ENCODE results near the gene CHST8.

CHST8 gene

DNA sequence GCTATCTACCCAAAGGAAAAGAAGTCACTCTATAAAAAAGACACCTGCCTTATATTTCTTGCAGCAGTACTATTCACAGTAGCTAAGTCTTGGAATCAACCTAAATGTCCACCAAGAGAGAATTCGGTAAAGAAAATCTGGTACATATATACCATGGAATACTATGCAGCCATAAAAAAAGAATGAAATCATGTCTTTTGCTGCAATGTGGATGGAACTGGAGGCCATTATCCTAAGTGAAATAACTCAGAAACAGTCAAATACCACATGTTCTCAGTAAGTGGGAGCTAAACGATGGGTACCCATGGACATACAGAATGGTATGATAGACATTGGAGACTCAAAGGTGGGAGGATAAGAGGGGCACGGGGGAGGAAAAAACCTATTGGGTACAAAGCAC, 92.4 kb downstream of the CHST8 start:
- TF ChIP-seq TCF12 (IDR thresholded peaks at IDR 0.05; ENCODE audit: low read depth) (no peak), ZBTB7A (IDR thresholded peaks at IDR 0.05; ENCODE audit: low read depth) (no peak), TEAD4 (IDR thresholded peaks at IDR 0.05) (no peak), YY1 (IDR thresholded peaks at IDR 0.05; ENCODE audit: low read depth) (no peak), TAF1 (IDR thresholded peaks at IDR 0.05; ENCODE audit: low read depth) (no peak), NFIC (IDR thresholded peaks at IDR 0.05) (no peak), RAD21 (IDR thresholded peaks at IDR 0.05; ENCODE audit: low read depth) (no peak)
- TF ChIP-seq, protein P1, sequence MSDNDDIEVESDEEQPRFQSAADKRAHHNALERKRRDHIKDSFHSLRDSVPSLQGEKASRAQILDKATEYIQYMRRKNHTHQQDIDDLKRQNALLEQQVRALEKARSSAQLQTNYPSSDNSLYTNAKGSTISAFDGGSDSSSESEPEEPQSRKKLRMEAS (IDR thresholded peaks at IDR 0.05): no peak
- TF ChIP-seq, protein P2, sequence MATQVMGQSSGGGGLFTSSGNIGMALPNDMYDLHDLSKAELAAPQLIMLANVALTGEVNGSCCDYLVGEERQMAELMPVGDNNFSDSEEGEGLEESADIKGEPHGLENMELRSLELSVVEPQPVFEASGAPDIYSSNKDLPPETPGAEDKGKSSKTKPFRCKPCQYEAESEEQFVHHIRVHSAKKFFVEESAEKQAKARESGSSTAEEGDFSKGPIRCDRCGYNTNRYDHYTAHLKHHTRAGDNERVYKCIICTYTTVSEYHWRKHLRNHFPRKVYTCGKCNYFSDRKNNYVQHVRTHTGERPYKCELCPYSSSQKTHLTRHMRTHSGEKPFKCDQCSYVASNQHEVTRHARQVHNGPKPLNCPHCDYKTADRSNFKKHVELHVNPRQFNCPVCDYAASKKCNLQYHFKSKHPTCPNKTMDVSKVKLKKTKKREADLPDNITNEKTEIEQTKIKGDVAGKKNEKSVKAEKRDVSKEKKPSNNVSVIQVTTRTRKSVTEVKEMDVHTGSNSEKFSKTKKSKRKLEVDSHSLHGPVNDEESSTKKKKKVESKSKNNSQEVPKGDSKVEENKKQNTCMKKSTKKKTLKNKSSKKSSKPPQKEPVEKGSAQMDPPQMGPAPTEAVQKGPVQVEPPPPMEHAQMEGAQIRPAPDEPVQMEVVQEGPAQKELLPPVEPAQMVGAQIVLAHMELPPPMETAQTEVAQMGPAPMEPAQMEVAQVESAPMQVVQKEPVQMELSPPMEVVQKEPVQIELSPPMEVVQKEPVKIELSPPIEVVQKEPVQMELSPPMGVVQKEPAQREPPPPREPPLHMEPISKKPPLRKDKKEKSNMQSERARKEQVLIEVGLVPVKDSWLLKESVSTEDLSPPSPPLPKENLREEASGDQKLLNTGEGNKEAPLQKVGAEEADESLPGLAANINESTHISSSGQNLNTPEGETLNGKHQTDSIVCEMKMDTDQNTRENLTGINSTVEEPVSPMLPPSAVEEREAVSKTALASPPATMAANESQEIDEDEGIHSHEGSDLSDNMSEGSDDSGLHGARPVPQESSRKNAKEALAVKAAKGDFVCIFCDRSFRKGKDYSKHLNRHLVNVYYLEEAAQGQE (IDR thresholded peaks at IDR 0.05; ENCODE audit: low read depth): no peak

DNA sequence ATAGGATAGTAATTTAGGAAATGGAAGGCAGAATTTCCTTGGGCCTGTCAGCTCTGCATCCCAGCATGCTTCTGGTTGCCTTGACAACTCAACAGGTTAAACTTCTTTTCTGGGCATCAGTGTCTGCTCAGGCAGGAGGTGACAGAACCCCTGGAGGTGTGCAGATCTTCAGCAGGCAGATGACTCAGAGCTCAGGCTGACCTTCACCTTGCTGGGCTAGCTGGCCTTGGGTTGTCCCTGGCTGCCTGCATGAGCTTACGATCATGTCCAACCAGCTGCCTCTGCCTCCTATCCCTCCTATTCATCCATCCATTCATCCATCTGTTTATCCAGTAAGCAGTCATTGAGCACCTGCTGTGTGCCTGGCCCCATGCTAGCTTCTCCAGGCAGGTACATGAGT, 93.7 kb downstream of the CHST8 start:
- TF ChIP-seq, protein P1 (IDR thresholded peaks at IDR 0.05): no peak
- TF ChIP-seq YY1 (IDR thresholded peaks at IDR 0.05; ENCODE audit: low read depth): no peak
- no peak for TF ChIP-seq TCF12 (IDR thresholded peaks at IDR 0.05; ENCODE audit: low read depth)
- no peak for TF ChIP-seq TEAD4 (IDR thresholded peaks at IDR 0.05)
- TF ChIP-seq EGR1 (IDR thresholded peaks at IDR 0.05): no peak
- TF ChIP-seq, protein P3, sequence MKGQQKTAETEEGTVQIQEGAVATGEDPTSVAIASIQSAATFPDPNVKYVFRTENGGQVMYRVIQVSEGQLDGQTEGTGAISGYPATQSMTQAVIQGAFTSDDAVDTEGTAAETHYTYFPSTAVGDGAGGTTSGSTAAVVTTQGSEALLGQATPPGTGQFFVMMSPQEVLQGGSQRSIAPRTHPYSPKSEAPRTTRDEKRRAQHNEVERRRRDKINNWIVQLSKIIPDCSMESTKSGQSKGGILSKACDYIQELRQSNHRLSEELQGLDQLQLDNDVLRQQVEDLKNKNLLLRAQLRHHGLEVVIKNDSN (IDR thresholded peaks at IDR 0.05): no peak
- no peak for TF ChIP-seq ZBTB7A (IDR thresholded peaks at IDR 0.05; ENCODE audit: low read depth)

DNA sequence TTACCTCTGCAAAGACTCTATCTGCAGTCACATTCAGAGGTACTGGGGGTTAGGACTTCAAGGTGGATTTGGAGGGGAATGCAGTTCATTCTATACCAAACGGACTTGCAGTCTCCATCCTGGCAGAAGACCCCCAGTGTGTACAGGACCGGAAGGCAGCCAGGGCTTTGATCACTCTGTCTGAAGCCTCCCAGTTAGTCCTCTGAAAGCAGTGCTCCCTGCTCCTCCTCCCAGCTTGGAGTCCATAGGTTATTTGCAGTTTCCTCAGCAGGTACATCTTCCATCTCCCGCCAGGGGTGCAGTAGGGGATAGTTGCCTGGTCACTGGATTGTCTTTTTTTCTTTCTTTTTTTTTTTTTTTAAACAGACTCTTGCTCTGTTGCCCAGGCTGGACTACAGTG, 96.1 kb downstream of the CHST8 start:
- TF ChIP-seq, protein P3 (IDR thresholded peaks at IDR 0.05): no peak
- TF ChIP-seq FOXM1 (IDR thresholded peaks at IDR 0.05; ENCODE audit: borderline replicate concordance, low read depth) (no peak), RAD21 (IDR thresholded peaks at IDR 0.05; ENCODE audit: low read depth) (no peak), NFIC (IDR thresholded peaks at IDR 0.05) (no peak), EGR1 (IDR thresholded peaks at IDR 0.05) (no peak), CREB1 (IDR thresholded peaks at IDR 0.05; ENCODE audit: low read depth) (no peak), YY1 (IDR thresholded peaks at IDR 0.05; ENCODE audit: low read depth) (no peak), TEAD4 (IDR thresholded peaks at IDR 0.05) (no peak), TAF1 (IDR thresholded peaks at IDR 0.05; ENCODE audit: low read depth) (no peak), EP300 (IDR thresholded peaks at IDR 0.05; ENCODE audit: borderline replicate concordance) (no peak), TCF12 (IDR thresholded peaks at IDR 0.05; ENCODE audit: low read depth) (no peak)
- TF ChIP-seq, protein P2 (IDR thresholded peaks at IDR 0.05; ENCODE audit: low read depth): no peak

DNA sequence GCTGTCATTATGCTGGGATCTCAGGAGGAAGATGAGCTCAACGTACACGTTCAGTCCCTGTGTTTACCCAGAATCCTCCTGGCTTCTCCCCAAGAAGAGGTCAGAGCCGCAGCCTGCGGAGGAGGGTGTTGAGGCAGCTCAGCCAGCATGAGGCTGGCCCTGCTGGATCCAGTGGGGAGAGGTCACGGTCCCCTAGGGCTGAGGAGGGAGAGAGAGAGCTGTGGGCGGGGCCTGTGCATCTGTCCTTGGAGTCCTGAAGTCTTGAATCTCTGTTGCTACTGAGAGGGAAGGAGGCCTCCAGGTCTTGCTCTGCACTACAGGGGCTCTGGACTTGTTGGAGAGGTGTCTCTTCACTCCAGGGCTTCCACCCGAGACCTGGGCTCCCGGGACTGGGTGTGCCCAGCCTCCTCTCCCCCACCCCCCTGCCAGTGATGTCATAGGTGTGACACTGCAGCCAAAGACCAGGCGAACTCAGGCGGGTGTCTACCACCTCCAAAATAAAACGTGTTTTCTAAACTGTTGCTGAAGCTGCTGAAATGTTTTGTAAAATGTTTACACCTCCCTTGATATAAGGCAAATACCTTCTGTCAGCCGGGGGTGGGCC, 97.0 kb downstream of the CHST8 start:
- TF ChIP-seq EGR1 (IDR thresholded peaks at IDR 0.05) (no peak), TEAD4 (IDR thresholded peaks at IDR 0.05) (no peak), FOXM1 (IDR thresholded peaks at IDR 0.05; ENCODE audit: borderline replicate concordance, low read depth) (no peak), YY1 (IDR thresholded peaks at IDR 0.05; ENCODE audit: low read depth) (no peak), CEBPB (IDR thresholded peaks at IDR 0.05) (no peak), ZBTB7A (IDR thresholded peaks at IDR 0.05; ENCODE audit: low read depth) (no peak), EP300 (IDR thresholded peaks at IDR 0.05; ENCODE audit: borderline replicate concordance) (no peak), TCF12 (IDR thresholded peaks at IDR 0.05; ENCODE audit: low read depth) (no peak), NFIC (IDR thresholded peaks at IDR 0.05) (no peak), RAD21 (IDR thresholded peaks at IDR 0.05; ENCODE audit: low read depth) (no peak), TAF1 (IDR thresholded peaks at IDR 0.05; ENCODE audit: low read depth) (no peak), CREB1 (IDR thresholded peaks at IDR 0.05; ENCODE audit: low read depth) (no peak)
- TF ChIP-seq, protein P3 (IDR thresholded peaks at IDR 0.05): no peak
- TF ChIP-seq, protein P1 (IDR thresholded peaks at IDR 0.05): no peak
- TF ChIP-seq, protein P2 (IDR thresholded peaks at IDR 0.05; ENCODE audit: low read depth): no peak
